HepG2 (cell line): Measurements from ENCODE around the gene LRRC74B. TPM values are rescaled to one million over a fixed set of nuclear protein-coding genes. Genes with fewer than 3 reads are reported as not detected.

Experiments
- ATAC-seq: fragments of 200-7000 bp; cut with Tn5 transposase; 3 replicates; pipeline ENCODE4 v1.9.1; 2020; ENCODE audit warnings: mild to moderate bottlenecking, moderate library complexity
- BruUV-seq: library from RNA; stranded (reverse); fragments of 400-500 nt; replicated peaks from 2 replicates; lab custom pipeline; 2021; lab: Mats Ljungman, UMichigan
- CTCF ChIA-PET: fragments of 300-600 bp; formaldehyde crosslinking; extraction: SDS; loops from one replicate; lab custom pipeline; 2021; ENCODE audit warnings: low total read pairs, inconsistent platforms, low intra/inter-chr PET ratio; lab: Yijun Ruan, JAX
- POLR2A ChIA-PET: fragments of 350-600 bp; sonication (Branson Sonifier 250); formaldehyde crosslinking; loops from one replicate; lab custom pipeline; 2020; ENCODE audit warnings: antibody characterized with exemption, inconsistent platforms; lab: Yijun Ruan, JAX
- DNase-seq: peaks from one replicate; pipeline ENCODE4 v3.0.0-alpha.2; 2015; ENCODE audit warnings: low spot score
- FAIRE-seq: peaks from 3 replicates; lab custom pipeline; 2011; peaks lifted over from hg19 to GRCh38; lab: Jason Lieb, UNC
- H2AFZ ChIP-seq: one replicate; pipeline ENCODE4 v1.6.1; 2011; ENCODE audit warnings: low read length, inconsistent platforms
- H3K27ac ChIP-seq: fragments of 300-600 bp; 3 replicates; pipeline ENCODE4 v1.8.0; 2011; ENCODE audit warnings: mixed run types, mild to moderate bottlenecking, mixed read lengths, low read length, inconsistent platforms; ENCODE audit not compliant: insufficient read depth; ENCODE audit errors: extremely low read length
- H3K27me3 ChIP-seq, 2 experiments: fragments of 200-600 bp in 1 of 2; 2 replicates in 1 of 2; 3 replicates in 1 of 2; pipeline versions ENCODE4 v1.6.0 to v1.8.0; 2011; ENCODE audit warnings: low read length in 2 of 2, mild to moderate bottlenecking in 2 of 2, moderate library complexity in 2 of 2, inconsistent platforms in 1 of 2; ENCODE audit not compliant: insufficient read depth in 2 of 2, control insufficient read depth in 1 of 2
- H3K36me3 ChIP-seq, 2 experiments: fragments of 200-600 bp in 1 of 2; replicated peaks in 1 of 2; 2 replicates in 1 of 2; 3 replicates in 1 of 2; pipeline versions ENCODE4 v1.5.1 to v1.8.0; 2011; ENCODE audit warnings: low read length in 2 of 2, inconsistent platforms in 1 of 2; ENCODE audit not compliant: insufficient read depth in 2 of 2, control insufficient read depth in 1 of 2
- H3K4me1 ChIP-seq: 2 replicates; pipeline ENCODE4 v1.5.1; 2012; ENCODE audit warnings: low read length, inconsistent platforms; ENCODE audit not compliant: insufficient read depth
- H3K4me2 ChIP-seq: 2 replicates; pipeline ENCODE4 v1.6.0; 2011; ENCODE audit warnings: low read depth, low read length, inconsistent platforms
- H3K4me3 ChIP-seq, 3 experiments: fragments of 200-600 bp in 1 of 3; sonication (generic), shearing (Covaris generic) in 1 of 3; replicated peaks in 1 of 3; 2 replicates each; pipeline ENCODE4 v1.5.1; 2011 to 2016; ENCODE audit warnings: low read length in 3 of 3, inconsistent platforms in 2 of 3, low read depth in 2 of 3, mild to moderate bottlenecking in 2 of 3, control low read depth in 1 of 3, mixed read lengths in 1 of 3; ENCODE audit not compliant: insufficient read depth in 1 of 3
- H3K79me2 ChIP-seq: one replicate; pipeline ENCODE4 v1.6.1; 2011; ENCODE audit warnings: low read length, inconsistent platforms; ENCODE audit not compliant: insufficient read depth
- H3K9ac ChIP-seq: 2 replicates; pipeline ENCODE4 v1.6.0; 2011; ENCODE audit warnings: mild to moderate bottlenecking, low read depth, low read length, inconsistent platforms; ENCODE audit not compliant: insufficient read depth
- H3K9me3 ChIP-seq: 2 replicates; pipeline ENCODE4 v1.5.1; 2012; ENCODE audit warnings: mild to moderate bottlenecking, low read length
- H4K20me1 ChIP-seq: 2 replicates; pipeline ENCODE4 v1.6.0; 2011; ENCODE audit warnings: inconsistent platforms, mild to moderate bottlenecking, low read length, moderate library complexity; ENCODE audit not compliant: insufficient read depth
- MXD4 ChIP-seq: IDR thresholded peaks from 2 replicates; pipeline ENCODE4 v1.6.1; 2016; ENCODE audit warnings: mild to moderate bottlenecking, missing biosample characterization, missing genetic modification reagents
- NR1H2 ChIP-seq: sonication (generic); formaldehyde crosslinking; IDR thresholded peaks from 2 replicates; pipeline ENCODE4 v1.8.1; 2022; ENCODE audit warnings: low read depth, missing genetic modification reagents, borderline replicate concordance
- NR3C1 ChIP-seq: sonication (generic); formaldehyde crosslinking; IDR thresholded peaks from 2 replicates; pipeline ENCODE4 v1.4.0; 2020; ENCODE audit warnings: missing genetic modification reagents
- PRMT3 ChIP-seq: sonication (generic); formaldehyde crosslinking; IDR thresholded peaks from 2 replicates; pipeline ENCODE4 v1.8.1; 2022; ENCODE audit warnings: low read depth, mild to moderate bottlenecking, moderate library complexity, missing genetic modification reagents, borderline replicate concordance
- RBFOX2 ChIP-seq: fragments of 200-400 bp; formaldehyde crosslinking; IDR thresholded peaks from 2 replicates; pipeline ENCODE4 v1.6.1; 2017; ENCODE audit warnings: low read depth, mild to moderate bottlenecking, low read length
- RFXAP ChIP-seq: sonication (generic); formaldehyde crosslinking; IDR thresholded peaks from 2 replicates; pipeline ENCODE4 v1.4.0; 2020; ENCODE audit warnings: missing genetic modification reagents, borderline replicate concordance
- SALL1 ChIP-seq: sonication (generic); formaldehyde crosslinking; IDR thresholded peaks from 2 replicates; pipeline ENCODE4 v1.8.0; 2022; ENCODE audit warnings: mild to moderate bottlenecking, missing genetic modification reagents
- ZFP41 ChIP-seq: sonication (generic); formaldehyde crosslinking; IDR thresholded peaks from 2 replicates; pipeline ENCODE4 v1.4.0; 2020; ENCODE audit warnings: mild to moderate bottlenecking, missing genetic modification reagents, borderline replicate concordance
- ZNF512B ChIP-seq: sonication (generic); formaldehyde crosslinking; IDR thresholded peaks from 2 replicates; pipeline ENCODE4 v1.5.1; 2020; ENCODE audit warnings: missing genetic modification reagents, mild to moderate bottlenecking, borderline replicate concordance
- ZNF652 ChIP-seq: IDR thresholded peaks from 2 replicates; pipeline ENCODE4 v1.6.1; 2016; ENCODE audit warnings: low read depth, borderline replicate concordance
- WGBS: methylation state at CpG from one replicate; pipeline ENCODE4 v1.1.6; 2017; ENCODE audit warnings: low lambda C conversion rate; 5-methylcytosine and 5-hydroxymethylcytosine counted together
- in situ Hi-C: cut with HindIII; loops from 2 replicates; pipeline ENCODE4 v1.10.0; 2017; ENCODE audit warnings: low pct_unique_long_range_greater_than_20kb; ENCODE audit not compliant: extremely low pct_ligation_motif_present
- intact Hi-C: fragments of 100-400 bp; cut with micrococcal nuclease; formaldehyde crosslinking; loops from one replicate; pipeline ENCODE4 v1.10.0; 2022; ENCODE audit not compliant: unreplicated experiment
- polyA plus RNA-seq, 8 experiments: library from polyadenylated mRNA; depleted of rRNA in 3 of 8; stranded (reverse) in 7 of 8; unstranded in 1 of 8; fragments of >200 nt; fragmentation: Illumina TruSeq in 4 of 8; extraction: Trizol in 4 of 8; gene quantifications; 2 replicates each; pipeline versions ENCODE4 v1.2.1 to v1.2.3, GENCODE V29; 2011 to 2016; ENCODE audit warnings: low read depth in 4 of 8, missing spikeins in 1 of 8, mixed read lengths in 1 of 8; ENCODE audit not compliant: insufficient read depth in 1 of 8
- total RNA-seq, 5 experiments: library from RNA; depleted of rRNA; stranded (reverse); fragments of >200 nt; fragmentation: Illumina TruSeq; extraction: Trizol; gene quantifications; 2 replicates each; pipeline ENCODE4 v1.2.3, GENCODE V29; 2016; ENCODE audit warnings: low read depth in 1 of 5
- TF ChIP-seq, protein P1 (sequence below), 2 experiments: sonication (generic) in 1 of 2; formaldehyde crosslinking in 1 of 2; IDR thresholded peaks; 2 replicates each; pipeline versions ENCODE4 v1.5.1 to v1.6.1; 2011 to 2020; ENCODE audit warnings: borderline replicate concordance in 1 of 2, low read depth in 1 of 2, low read length in 1 of 2, mild to moderate bottlenecking in 1 of 2, missing genetic modification reagents in 1 of 2, moderate library complexity in 1 of 2
- TF ChIP-seq, protein P2 (sequence below): sonication (generic); formaldehyde crosslinking; IDR thresholded peaks from 2 replicates; pipeline ENCODE4 v1.5.1; 2020; ENCODE audit warnings: missing genetic modification reagents, mild to moderate bottlenecking, borderline replicate concordance
- TF ChIP-seq, protein P3 (sequence below): sonication (generic); formaldehyde crosslinking; IDR thresholded peaks from 2 replicates; pipeline ENCODE4 v1.5.0; 2020; ENCODE audit warnings: mild to moderate bottlenecking, missing genetic modification reagents

The LRRC74B gene
- total and polyA plus RNA-seq, 2 of the 13 experiments (the other 11 are each of a cell fraction or from before 2014, with no cell fraction given), result not detected

DNA sequence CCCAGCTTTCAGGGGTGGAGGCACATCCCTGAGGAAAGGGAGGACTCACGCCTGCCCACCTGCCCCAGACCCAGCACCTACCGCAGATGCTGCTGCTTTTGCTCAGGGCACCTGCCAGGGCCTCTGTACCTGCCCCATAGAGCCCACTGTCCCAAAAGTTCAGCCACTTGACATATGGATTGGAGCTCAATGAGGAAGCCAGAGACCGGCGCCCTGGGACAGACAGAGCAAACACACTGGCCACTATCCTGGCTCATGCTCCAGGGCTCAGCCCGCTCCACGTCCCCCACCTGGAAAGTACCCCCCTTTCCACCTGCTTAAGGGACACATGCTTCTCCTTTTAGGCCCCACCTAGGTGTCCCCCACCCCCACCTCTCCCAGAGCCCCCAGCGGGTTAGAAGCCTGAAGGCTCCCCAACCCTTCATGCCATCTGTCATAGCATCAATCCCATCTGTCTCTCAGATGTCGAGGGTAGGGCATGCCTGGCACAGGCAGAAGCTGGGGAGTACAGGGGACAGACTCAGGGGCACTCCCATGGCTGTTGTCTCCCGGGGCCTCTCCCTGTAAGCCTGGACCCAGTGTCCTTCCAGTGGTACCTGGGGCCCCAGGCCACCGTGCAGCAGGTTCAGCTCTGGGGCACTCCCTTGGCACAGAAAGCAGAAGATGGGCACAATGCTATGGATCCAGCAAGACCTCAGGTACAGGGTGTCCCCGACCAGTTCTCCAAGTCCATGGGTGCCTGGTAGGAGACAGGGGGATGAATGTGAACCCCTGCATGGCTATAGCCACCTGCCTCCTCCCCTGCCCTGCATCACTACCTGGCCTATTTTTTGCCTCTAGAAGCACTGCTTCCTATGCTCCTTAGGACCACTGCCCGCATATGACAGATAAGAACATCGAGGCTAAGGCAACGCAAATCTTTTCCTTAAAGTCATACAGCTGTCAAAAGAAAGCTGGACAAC lies 33.0 kb upstream of the LRRC74B start:
- Histone ChIP-seq H3K4me1 (peaks cover 46% of the 10 kb centered on the region), H3K36me3 (no peaks in the 10 kb centered on the region), H3K4me3 (no peak overlapping the region), H3K79me2 (no peaks in the 10 kb centered on the region), H3K27me3 (peaks cover 0 to 5% of the 10 kb centered on the region in 2 experiments; a peak in 1 of 5 replicates), H3K9me3 (no peaks in the 10 kb centered on the region), H3K27ac (no peak overlapping the region), H2AFZ (no peak overlapping the region), H4K20me1 (no peaks in the 10 kb centered on the region), H3K9ac (no peak overlapping the region), H3K4me2 (no peak overlapping the region)
- in situ Hi-C loops, result no loop called here
- BruUV-seq, result no TSS peak
- intact Hi-C loops, result no loop called here
- DNase-seq (no peak), FAIRE-seq (no peak), ATAC-seq (no peak)
- ChIA-PET POLR2A (interaction anchor here (1.7 kb wide), 1 partner anchor 10 kb away, joined by 9 read pairs; the partner anchor contains the start of gene THAP7), CTCF (no interaction called here)
- 37% methylated on average over 7 of the region's 14 CpGs for WGBS
- TF ChIP-seq RFXAP (CRISPR knock-in tag), result no peak
- no peak for TF ChIP-seq ZFP41
- TF ChIP-seq, protein P1, sequence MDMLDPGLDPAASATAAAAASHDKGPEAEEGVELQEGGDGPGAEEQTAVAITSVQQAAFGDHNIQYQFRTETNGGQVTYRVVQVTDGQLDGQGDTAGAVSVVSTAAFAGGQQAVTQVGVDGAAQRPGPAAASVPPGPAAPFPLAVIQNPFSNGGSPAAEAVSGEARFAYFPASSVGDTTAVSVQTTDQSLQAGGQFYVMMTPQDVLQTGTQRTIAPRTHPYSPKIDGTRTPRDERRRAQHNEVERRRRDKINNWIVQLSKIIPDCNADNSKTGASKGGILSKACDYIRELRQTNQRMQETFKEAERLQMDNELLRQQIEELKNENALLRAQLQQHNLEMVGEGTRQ (IDR thresholded peaks at IDR 0.05; ENCODE audit: low read depth, low read length), result no peak
- TF ChIP-seq, protein P1 (CRISPR knock-in tag; IDR thresholded peaks at IDR 0.05; ENCODE audit: borderline replicate concordance), result no peak
- no peak for TF ChIP-seq RBFOX2
- no peak for TF ChIP-seq MXD4 (CRISPR knock-in tag)
- TF ChIP-seq, protein P2, sequence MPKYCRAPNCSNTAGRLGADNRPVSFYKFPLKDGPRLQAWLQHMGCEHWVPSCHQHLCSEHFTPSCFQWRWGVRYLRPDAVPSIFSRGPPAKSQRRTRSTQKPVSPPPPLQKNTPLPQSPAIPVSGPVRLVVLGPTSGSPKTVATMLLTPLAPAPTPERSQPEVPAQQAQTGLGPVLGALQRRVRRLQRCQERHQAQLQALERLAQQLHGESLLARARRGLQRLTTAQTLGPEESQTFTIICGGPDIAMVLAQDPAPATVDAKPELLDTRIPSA (CRISPR knock-in tag), result no peak
- TF ChIP-seq PRMT3 (CRISPR knock-in tag), result no peak
- no peak for TF ChIP-seq ZNF652 (CRISPR knock-in tag)
- no peak for TF ChIP-seq NR1H2 (CRISPR knock-in tag)
- TF ChIP-seq NR3C1 (CRISPR knock-in tag), result no peak
- TF ChIP-seq, protein P3, sequence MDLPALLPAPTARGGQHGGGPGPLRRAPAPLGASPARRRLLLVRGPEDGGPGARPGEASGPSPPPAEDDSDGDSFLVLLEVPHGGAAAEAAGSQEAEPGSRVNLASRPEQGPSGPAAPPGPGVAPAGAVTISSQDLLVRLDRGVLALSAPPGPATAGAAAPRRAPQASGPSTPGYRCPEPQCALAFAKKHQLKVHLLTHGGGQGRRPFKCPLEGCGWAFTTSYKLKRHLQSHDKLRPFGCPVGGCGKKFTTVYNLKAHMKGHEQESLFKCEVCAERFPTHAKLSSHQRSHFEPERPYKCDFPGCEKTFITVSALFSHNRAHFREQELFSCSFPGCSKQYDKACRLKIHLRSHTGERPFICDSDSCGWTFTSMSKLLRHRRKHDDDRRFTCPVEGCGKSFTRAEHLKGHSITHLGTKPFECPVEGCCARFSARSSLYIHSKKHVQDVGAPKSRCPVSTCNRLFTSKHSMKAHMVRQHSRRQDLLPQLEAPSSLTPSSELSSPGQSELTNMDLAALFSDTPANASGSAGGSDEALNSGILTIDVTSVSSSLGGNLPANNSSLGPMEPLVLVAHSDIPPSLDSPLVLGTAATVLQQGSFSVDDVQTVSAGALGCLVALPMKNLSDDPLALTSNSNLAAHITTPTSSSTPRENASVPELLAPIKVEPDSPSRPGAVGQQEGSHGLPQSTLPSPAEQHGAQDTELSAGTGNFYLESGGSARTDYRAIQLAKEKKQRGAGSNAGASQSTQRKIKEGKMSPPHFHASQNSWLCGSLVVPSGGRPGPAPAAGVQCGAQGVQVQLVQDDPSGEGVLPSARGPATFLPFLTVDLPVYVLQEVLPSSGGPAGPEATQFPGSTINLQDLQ (CRISPR knock-in tag), result no peak
- no peak for TF ChIP-seq SALL1 (CRISPR knock-in tag)
- no peak for TF ChIP-seq ZNF512B
